Spleen (tissue), 11 donors: ENCODE results near the gene DDX31. TPM values are rescaled to one million over a fixed set of nuclear protein-coding genes. Genes with fewer than 3 reads are reported as not detected.

ENCODE experiments used
- DNase-seq: peaks from one replicate; pipeline ENCODE4 v3.0.0-alpha.2; 2020
- H3K27ac ChIP-seq, 8 donors: fragments of 200-600 bp; sonication (generic) in 7 of 8; 1 replicate in 4 of 8; 2 replicates in 4 of 8; pipeline versions ENCODE4 v1.5.0 to v1.8.0; 2016 to 2021; ENCODE audit warnings: inconsistent platforms in 4 of 8, mild to moderate bottlenecking in 4 of 8, moderate library complexity in 1 of 8
- H3K27me3 ChIP-seq, 7 donors: fragments of 200-600 bp; sonication (generic) in 6 of 7; replicated peaks in 1 of 7; 1 replicate in 4 of 7; 2 replicates in 3 of 7; pipeline versions ENCODE4 v1.5.0 to v1.8.0; 2016 to 2021; ENCODE audit warnings: inconsistent platforms in 3 of 7, mild to moderate bottlenecking in 1 of 7
- H3K36me3 ChIP-seq, 6 donors: fragments of 200-600 bp; sonication (generic) in 5 of 6; 1 replicate in 4 of 6; 2 replicates in 2 of 6; pipeline versions ENCODE4 v1.5.0 to v1.8.0; 2016 to 2021; ENCODE audit warnings: inconsistent platforms in 2 of 6
- H3K4me1 ChIP-seq, 6 donors: fragments of 200-600 bp; sonication (generic) in 5 of 6; 1 replicate in 3 of 6; 2 replicates in 3 of 6; pipeline versions ENCODE4 v1.5.0 to v1.8.0; 2016 to 2021; ENCODE audit warnings: inconsistent platforms in 3 of 6
- H3K4me3 ChIP-seq, 8 donors: fragments of 200-600 bp; sonication (generic) in 7 of 8; 1 replicate in 4 of 8; 2 replicates in 4 of 8; pipeline versions ENCODE4 v1.5.0 to v1.8.0; 2016 to 2021; ENCODE audit warnings: inconsistent platforms in 4 of 8, mild to moderate bottlenecking in 4 of 8, moderate library complexity in 2 of 8
- H3K9me3 ChIP-seq, 8 donors: fragments of 200-600 bp; sonication (generic) in 7 of 8; 1 replicate in 4 of 8; 2 replicates in 4 of 8; pipeline versions ENCODE4 v1.5.0 to v1.8.0; 2016 to 2021; ENCODE audit warnings: inconsistent platforms in 4 of 8
- CTCF ChIP-seq, 11 experiments: fragments of 200-600 bp in 7 of 11; fragments of 450-650 bp in 4 of 11; sonication (generic) in 4 of 11; IDR thresholded peaks in 8 of 11; conservative IDR thresholded peaks in 3 of 11; 1 replicate in 7 of 11; 2 replicates in 4 of 11; pipeline versions ENCODE4 v1.4.0 to v1.8.0; 2016 to 2021; ENCODE audit warnings: antibody characterized with exemption in 11 of 11, inconsistent platforms in 4 of 11, mild to moderate bottlenecking in 1 of 11
- POLR2A ChIP-seq, 3 donors: fragments of 450-650 bp; IDR thresholded peaks; one replicate each; pipeline ENCODE4 v1.5.1; 2017; ENCODE audit warnings: antibody characterized with exemption in 3 of 3, mild to moderate bottlenecking in 1 of 3
- POLR2AphosphoS5 ChIP-seq, 3 donors: sonication (generic); formaldehyde crosslinking; IDR thresholded peaks; one replicate each; pipeline ENCODE4 v1.5.1; 2017; ENCODE audit warnings: antibody characterized with exemption in 3 of 3
- WGBS, 5 donors: extraction: QIAGEN DNeasy Blood & Tissue Kit in 3 of 5; methylation state at CpG; one replicate each; pipeline versions ENCODE4 v1.1.5 to v1.1.7; 2013 to 2018; 5-methylcytosine and 5-hydroxymethylcytosine counted together
- intact Hi-C: fragments of 100-400 bp; cut with DNase I; formaldehyde crosslinking; loops from one replicate; pipeline ENCODE4 v1.15.0; 2023; ENCODE audit warnings: low total_unique reads
- polyA plus RNA-seq, 3 donors: library from polyadenylated mRNA; stranded (reverse); fragments of 200-250 nt; gene quantifications; one replicate each; pipeline ENCODE4 v1.2.1, GENCODE V29; 2013
- total RNA-seq, 7 donors: library from RNA; depleted of rRNA in 3 of 7; stranded (reverse); fragments of >200 nt in 3 of 7; fragmentation: NEBNext Ultra II Directional in 4 of 7; extraction: Animal tissue kit (Norgen Biotek cat#: 25700) in 4 of 7; gene quantifications; one replicate each; pipeline versions ENCODE4 v1.1.0 to v1.2.1, GENCODE V29; 2016 to 2021
- donor health status: healthy with polysubstance abuse.
- donor health status: DM: no; HTN: no; CAD: no; lungs with moderate emphysema.
- donor health status: DM: no; HTN: no; CAD: no.
- donor health status: Bipolar disorder and iron deficiency.
- donor health status: healthy.
- donor health status: DM: no; HTN: no; CAD: no.
- donor health status: DM: yes; HTN: yes; CAD: no.

The DDX31 gene
- total and polyA plus RNA-seq, 10 donors, result 8.6 to 19.3 (median 14.7) TPM

GRCh38 chr9:132646726-132647125 lies 23.1 kb downstream of the DDX31 start:
- Histone ChIP-seq H3K4me1 (no peaks in the 10 kb centered on the region), H3K9me3 (no peaks in the 10 kb centered on the region), H3K27me3 (no peaks in the 10 kb centered on the region), H3K36me3 (peaks cover 3 to 99% (median 79%) of the 10 kb centered on the region in 6 donors), H3K4me3 (no peak overlapping the region), H3K27ac (no peak overlapping the region)
- WGBS, 5 donors, result 94 to 98% (median 96%) methylated on average over 7 of the region's 7 CpGs
- TF ChIP-seq POLR2A (IDR thresholded peaks at IDR 0.05), result no peak
- no peak for TF ChIP-seq POLR2AphosphoS5 (IDR thresholded peaks at IDR 0.05)
- TF ChIP-seq CTCF (IDR thresholded peaks at IDR 0.05 in 8 of 11, conservative IDR thresholded peaks at IDR 0.05 in 3 of 11), result no peak
- DNase-seq, result no peak
- intact Hi-C loops, result no loop called here

DNA sequence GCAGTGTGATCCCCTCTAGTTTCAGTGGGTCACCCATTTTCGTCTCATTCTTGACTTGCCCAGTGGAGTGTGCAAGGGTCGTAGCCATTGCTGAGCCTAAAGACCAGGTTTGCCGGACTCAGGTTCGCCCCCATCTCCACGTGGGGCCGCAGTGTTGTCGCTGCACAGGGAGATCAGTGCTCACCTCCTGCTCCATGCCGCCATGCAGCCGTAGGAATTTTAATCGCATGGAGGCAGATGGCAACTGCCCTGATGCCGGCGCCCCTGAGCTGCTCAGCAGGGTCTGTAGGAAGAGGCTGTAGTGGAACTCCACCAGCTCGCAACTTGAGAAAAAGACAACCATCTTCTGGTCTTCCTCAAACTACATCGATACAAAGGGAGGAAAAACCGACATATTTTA lies 24.1 kb downstream of the DDX31 start:
- intact Hi-C loops, result no loop called here

DNA sequence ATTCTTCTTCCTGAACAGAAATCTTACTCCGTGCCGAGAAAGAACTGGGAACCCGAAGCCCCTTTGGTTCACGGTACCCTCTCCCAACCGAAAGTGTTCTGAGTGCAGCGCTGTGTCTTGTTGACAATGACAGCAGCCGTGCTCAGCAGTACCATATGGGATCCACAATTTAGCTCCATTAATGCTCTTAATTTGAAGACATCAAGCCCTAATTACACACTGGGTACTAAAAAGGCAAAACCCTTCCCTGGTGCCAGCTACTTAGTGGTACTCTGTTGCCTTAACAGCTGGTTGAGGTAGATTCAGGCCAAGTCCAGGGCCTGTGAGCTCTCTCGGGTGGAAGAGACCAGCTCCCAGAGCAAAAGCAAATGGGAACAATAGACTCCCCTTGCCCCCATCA lies 24.5 kb downstream of the DDX31 start:
- no peak for TF ChIP-seq CTCF (IDR thresholded peaks at IDR 0.05 in 8 of 11, conservative IDR thresholded peaks at IDR 0.05 in 3 of 11)
- TF ChIP-seq POLR2AphosphoS5 (IDR thresholded peaks at IDR 0.05), result no peak
- TF ChIP-seq POLR2A (IDR thresholded peaks at IDR 0.05), result no peak
- no peaks in the 10 kb centered on the region for H3K9me3 ChIP-seq
- H3K27me3 ChIP-seq, result no peaks in the 10 kb centered on the region
- peaks cover 0 to 99% (median 86%) of the 10 kb centered on the region in 6 donors for H3K36me3 ChIP-seq
- intact Hi-C loops, result no loop called here
- DNase-seq, result no peak
- H3K4me3 ChIP-seq, result no peak overlapping the region
- WGBS, 5 donors, result 95 to 97% (median 96%) methylated on average over 8 of the region's 8 CpGs
- H3K27ac ChIP-seq, result no peak overlapping the region
- no peaks in the 10 kb centered on the region for H3K4me1 ChIP-seq

More for the DNA sequence above, 24.1 kb downstream of the DDX31 start:
- Histone ChIP-seq H3K9me3 (no peaks in the 10 kb centered on the region), H3K36me3 (peaks cover 2 to 99% (median 84%) of the 10 kb centered on the region in 6 donors), H3K27me3 (no peaks in the 10 kb centered on the region), H3K4me3 (no peak overlapping the region), H3K27ac (no peak overlapping the region), H3K4me1 (no peaks in the 10 kb centered on the region)
- WGBS, 5 donors, result 96 to 99% (median 97%) methylated on average over 15 of the region's 15 CpGs
- DNase-seq, result no peak
- no peak for TF ChIP-seq CTCF (IDR thresholded peaks at IDR 0.05 in 8 of 11, conservative IDR thresholded peaks at IDR 0.05 in 3 of 11)

DNA sequence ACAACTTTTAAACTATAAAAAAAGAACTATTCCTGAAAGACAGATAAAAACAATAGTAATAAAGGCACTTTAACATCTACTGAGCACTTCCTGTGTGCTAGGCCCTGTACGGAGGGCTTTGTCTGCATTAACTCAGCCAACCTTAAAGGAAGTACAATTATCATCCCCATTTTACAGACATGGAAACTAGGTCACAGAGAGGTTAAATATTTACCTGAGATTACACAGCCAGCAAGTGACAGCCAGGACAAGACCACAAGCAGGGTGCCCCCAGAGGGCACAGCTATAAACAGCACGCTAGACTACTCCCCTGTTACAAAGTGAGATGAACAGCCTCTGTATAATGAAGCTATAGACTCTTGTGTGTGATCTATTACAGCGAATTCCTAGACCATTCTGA lies 25.5 kb downstream of the DDX31 start:
- no peak for TF ChIP-seq POLR2AphosphoS5 (IDR thresholded peaks at IDR 0.05)
- TF ChIP-seq CTCF (IDR thresholded peaks at IDR 0.05 in 8 of 11, conservative IDR thresholded peaks at IDR 0.05 in 3 of 11), result no peak
- no peak for TF ChIP-seq POLR2A (IDR thresholded peaks at IDR 0.05)
- Histone ChIP-seq H3K36me3 (peaks cover 0 to 99% (median 86%) of the 10 kb centered on the region in 6 donors), H3K27me3 (no peaks in the 10 kb centered on the region), H3K4me1 (no peaks in the 10 kb centered on the region), H3K9me3 (no peaks in the 10 kb centered on the region), H3K4me3 (no peak overlapping the region), H3K27ac (no peak overlapping the region)
- intact Hi-C loops, result no loop called here
- WGBS, 5 donors, result 78 to 91% (median 87%) methylated on average over 3 of the region's 3 CpGs
- DNase-seq, result no peak
